Activated CD4-positive, alpha-beta T cell treated with anti-CD3 and anti-CD28 coated beads, Interleukin-2, amount 50 U/mL, for 4 hours (primary cell): ENCODE results near the gene LYPD3.
"Not testable (repeated sequence)": the region's sequence is repeated elsewhere in the genome, so short reads cannot be mapped to it uniquely, and the experiment has no call there.

Source experiments
- DNase-seq, 2 experiments: peaks; one replicate each; pipeline ENCODE4 v3.0.0-alpha.2; 2020

The LYPD3 gene

GRCh38 chr19:43460362-43461016, 4.9 kb downstream of the LYPD3 start:
- DNase-seq = no peak

GRCh38 chr19:43457809-43458208, 7.6 kb downstream of the LYPD3 start:
- no peak for DNase-seq

- DNase-seq = no peak
Measured at GRCh38 chr19:43455321-43456113, 9.9 kb downstream of the LYPD3 start.

- no peak for DNase-seq
Measured at GRCh38 chr19:43454031-43454430, 11.4 kb downstream of the LYPD3 start.

DNA sequence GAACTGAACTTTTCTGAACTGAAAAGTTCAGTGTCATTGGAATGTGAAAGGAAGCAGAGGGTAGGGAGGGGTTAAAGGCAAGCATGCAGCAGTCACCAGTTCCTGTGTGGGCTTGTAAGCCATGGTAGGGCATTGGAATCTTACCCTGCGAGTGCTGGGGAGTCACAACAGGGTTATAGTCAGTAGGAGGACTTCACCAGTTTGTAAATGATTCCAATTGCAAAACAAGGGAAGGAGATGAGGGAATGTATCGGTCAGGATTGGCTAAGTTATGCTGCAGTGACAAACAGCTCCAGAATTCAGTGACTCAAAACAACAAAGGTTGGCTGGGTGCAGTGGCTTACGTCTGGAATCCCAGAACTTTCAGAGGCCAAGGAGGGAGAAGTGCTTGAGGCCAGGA, 12.8 kb downstream of the LYPD3 start:
- no peak for DNase-seq

DNA sequence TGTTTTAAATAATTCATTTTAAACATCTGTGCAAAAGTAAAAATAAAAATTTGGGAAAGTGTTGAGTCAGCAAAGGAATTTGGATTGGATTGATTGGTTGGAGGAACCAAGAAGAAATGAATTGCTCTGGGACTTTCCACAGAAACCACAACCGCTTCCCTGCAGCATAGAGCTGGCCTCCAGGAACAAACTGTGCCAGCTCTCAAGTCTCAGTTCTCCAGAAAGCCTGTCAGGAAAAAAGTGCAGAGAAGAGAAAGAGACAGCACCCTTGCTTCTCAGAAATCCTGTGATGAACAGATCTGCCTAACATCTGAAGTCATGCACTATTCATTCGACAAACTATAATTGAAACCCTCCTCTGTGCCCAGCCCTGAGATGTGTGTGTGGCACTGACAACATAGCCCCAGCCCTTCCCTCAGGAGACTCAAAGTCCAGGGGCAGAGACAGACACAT, 14.8 kb downstream of the LYPD3 start:
- no peak for DNase-seq

- DNase-seq = no peak
Measured at GRCh38 chr19:43447655-43448054, 17.8 kb downstream of the LYPD3 start.

GRCh38 chr19:43446746-43447489, 18.5 kb downstream of the LYPD3 start:
- peak; percentile 73 to 76 for DNase-seq

DNA sequence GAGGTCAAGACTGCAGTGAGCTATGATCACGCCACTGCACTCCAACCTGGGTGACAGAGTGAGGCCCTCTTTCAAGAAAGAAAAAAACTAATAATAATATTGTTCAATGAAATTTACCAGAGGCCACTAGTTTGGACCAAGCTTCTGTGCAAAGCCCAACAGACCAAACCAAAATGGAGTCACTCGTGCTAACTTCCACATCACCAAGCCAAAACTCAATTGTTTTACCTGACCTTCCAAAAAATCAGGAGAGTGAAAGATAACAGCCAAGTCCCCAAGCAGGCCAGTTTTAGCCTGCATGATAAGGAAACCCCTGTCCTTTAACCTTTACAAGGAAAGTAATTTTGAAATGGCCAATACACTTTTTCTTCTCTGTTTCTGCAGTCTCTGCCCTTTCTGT, 20.0 kb downstream of the LYPD3 start:
- no peak for DNase-seq

DNA sequence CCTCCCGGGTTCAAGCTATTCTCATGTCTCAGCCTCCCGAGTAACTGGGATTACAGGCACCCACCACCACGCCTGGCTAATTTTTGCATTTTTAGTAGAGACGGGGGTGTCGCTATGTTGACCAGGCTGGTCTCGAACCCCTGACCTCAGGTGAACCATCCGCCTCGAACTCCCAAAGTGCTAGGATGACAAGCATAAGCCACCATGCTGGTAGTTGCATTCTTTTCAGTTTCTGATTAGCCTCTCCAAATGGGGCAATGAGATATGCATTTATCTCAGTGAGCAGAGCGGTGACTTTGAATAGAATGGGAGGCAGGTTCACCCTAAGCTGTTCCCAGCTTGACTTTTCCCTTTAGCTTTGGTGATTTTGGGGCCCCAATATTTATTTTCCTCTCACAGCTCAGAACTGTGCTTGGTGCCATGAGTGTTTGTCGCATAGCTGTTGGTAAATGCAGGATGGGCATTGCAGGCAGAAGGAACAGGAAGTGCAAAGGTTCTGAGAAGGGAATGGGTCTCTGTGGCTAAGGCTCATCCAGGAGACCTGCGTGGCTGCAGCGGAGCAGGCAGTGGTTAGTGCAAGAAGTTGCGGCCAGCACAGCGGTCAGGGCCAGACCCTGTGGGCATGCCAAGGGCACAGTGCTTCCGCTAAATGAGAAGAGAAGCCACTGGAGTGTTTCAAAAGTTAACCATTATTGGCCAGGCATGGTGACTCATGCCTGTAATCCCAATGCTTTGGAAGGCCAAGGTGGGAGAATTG, 20.7 kb downstream of the LYPD3 start:
- DNase-seq = no peak

GRCh38 chr19:43444091-43444490, 21.3 kb downstream of the LYPD3 start:
- DNase-seq = not testable (repeated sequence)

GRCh38 chr19:43441716-43442115, 23.7 kb downstream of the LYPD3 start:
- no peak for DNase-seq

DNA sequence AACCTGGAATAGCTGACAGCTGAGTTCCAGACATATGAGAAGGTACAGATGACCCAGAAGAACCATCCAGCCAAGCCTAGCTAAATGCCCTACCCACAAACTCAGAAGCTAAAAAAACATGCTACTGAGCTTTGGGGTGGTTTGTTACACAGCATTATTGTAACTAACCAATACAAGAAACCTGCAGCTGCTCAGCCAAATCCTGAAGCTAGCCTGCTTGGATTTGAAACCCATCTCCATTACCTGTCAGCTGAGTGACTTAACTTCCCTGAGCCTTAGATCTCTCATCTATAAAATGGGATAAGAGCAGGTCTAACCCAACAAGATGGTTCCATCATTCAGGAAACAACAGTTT, 25.7 kb downstream of the LYPD3 start:
- no peak for DNase-seq

DNA sequence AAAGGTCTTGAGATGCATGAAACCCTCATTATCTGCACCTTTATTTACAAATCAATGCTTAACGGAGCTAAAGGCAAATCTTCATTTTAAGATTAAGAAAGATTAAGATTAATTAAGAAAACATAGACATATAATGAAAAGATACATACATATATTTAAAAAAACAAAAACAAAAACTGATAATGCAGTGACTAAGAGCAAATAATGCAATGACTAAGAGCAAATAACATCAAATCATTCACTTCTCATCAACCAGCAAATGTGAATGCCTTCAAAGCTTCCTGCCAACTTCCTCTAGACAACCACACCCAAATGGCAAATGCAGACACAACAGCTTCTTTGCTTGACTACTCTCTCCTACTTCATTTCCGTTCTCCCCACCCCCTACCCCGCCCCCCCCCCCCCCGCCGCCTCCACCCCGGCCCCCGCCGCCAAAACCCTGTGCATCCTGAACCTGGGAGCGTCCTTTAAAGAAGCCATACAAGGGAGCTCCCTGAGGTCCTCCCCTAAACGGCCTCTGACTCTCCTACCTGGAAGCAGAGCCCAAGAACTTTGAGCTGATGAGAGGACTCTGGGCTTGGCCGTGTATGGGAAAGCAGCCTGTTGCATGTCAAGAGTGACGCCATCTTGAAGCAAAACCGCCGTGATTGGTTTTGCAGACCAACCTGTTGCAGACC, 26.2 kb downstream of the LYPD3 start:
- DNase-seq = peak; percentile 25 to 27

DNA sequence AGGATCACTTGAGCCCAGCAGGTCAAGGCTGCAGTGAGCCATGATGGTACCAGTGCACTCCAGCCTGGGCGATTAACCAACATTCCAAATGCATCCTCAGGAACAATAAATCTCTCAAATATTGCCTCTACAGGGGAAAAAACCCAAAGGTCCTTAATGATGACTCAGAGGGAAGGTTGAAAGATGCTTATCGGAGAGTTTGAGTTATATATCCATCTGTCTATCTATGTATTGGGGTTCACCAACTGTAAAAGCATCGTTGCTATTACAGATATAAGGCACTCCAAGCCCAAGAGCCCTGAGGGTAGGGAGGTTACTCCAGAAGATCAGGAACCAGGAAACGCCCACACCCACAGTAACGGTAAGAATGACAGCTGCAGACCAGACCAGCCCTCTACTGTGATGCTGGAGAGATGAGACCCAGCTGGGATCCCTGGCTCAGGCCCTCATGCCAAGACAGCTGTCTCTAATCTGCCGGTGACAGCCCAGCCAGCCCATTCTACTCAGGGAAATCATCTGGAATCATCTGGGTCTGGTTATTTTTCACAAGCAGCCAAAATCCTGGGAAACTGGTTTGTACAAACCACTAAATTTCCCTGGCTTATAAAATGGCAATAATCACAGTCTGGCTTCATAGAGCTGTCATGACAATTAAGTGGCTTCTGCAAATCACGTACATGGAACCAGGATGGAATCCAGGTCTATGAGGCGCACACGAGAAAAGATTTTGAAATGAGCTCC, 26.9 kb downstream of the LYPD3 start:
- peak in 1 of 2 experiments; percentile 13 for DNase-seq

DNA sequence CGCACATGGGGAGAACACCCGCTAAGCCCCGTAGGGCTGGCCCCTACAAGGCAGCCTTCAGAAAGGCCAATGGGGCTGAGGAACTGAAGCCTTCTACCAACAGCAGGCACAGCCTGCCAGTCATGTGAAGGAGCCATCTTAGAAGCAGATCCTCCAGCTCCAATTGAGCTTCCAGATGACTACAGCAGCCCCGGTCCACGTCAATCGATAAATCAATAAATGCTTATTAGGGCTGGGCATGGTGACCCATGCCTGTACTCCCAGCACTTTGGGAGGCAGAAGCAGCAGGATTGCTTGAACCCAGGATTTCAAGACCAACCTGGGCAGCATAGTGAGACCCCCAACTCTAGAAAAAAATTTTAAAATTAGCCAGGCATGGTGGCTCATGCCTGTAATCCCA, 27.7 kb downstream of the LYPD3 start:
- no peak for DNase-seq

- not testable (repeated sequence) for DNase-seq
Measured at GRCh38 chr19:43437284-43437683, 28.1 kb downstream of the LYPD3 start.

GRCh38 chr19:43435775-43436174, 29.6 kb downstream of the LYPD3 start:
- no peak for DNase-seq

DNA sequence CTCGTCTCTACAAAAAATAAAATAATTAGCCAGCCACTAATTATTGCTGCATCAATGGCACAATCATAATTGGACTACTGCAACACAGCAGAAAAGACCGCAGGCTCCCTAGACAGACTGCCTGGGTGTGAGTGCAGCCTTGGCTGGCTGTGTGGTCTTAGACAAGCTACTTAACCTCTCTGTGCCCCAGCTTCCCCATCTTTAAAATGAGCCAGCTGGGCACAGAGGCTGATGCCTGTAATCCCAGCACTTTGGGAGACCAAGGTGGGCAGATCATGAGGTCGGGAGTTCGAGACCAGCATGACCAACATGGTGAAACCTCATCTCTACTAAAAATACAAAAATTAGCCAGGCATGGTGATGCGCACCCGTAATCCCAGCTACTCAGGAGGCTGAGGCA, 31.7 kb downstream of the LYPD3 start:
- no peak for DNase-seq

DNA sequence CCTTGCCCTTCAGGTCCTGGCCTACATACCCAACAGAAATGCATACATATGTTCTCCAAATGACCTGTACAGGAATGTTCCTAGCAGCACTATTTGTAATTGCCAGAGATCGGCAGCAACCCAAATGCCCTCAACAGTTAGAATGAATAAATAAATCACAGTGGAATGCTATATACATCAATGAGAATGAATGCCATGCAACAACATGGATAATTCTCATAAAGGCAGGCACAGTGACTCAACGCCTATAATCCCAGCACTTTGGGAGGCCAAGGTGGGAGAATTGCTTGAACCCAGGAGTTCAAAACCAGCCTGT, 32.1 kb downstream of the LYPD3 start:
- DNase-seq = no peak

DNA sequence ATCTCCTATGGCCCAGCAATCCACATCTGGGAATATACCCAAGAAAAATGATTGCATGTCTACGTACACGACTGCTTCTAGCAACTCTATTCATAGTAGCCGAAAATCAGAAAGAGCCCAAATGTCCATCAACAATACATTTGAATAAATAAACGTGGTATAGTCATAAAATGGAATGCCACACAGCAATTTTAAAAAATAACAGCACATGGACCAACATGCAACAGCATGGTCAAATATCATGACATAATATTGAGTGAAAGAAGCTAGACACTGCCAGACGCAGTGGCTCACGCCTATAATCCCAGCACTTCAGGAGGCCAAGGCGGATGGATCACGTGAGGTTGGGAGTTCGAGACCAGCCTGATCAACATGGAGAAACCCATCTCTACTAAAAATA, 34.4 kb downstream of the LYPD3 start:
- DNase-seq = no peak

GRCh38 chr19:43430142-43430710, 35.2 kb downstream of the LYPD3 start:
- no peak for DNase-seq
